ENCODE data around the gene KIAA0513. TPM values are rescaled to one million over a fixed set of nuclear protein-coding genes. Genes with fewer than 3 reads are reported as not detected.
"Not testable (repeated sequence)": the region's sequence is repeated elsewhere in the genome, so short reads cannot be mapped to it uniquely, and the experiment has no call there.

The KIAA0513 gene
- total RNA-seq, 1 experiment from 2014 or later = 4.4 TPM

- DNase-seq = no peak
- Histone ChIP-seq H3K9me3 (no peaks in the 10 kb centered on the region), H3K36me3 (no peaks in the 10 kb centered on the region), H3K4me3 (no peak overlapping the region), H3K27me3 (no peaks in the 10 kb centered on the region)
These were observed 10.0 kb upstream of the KIAA0513 start for GRCh38 chr16:85017633-85018032.

DNA sequence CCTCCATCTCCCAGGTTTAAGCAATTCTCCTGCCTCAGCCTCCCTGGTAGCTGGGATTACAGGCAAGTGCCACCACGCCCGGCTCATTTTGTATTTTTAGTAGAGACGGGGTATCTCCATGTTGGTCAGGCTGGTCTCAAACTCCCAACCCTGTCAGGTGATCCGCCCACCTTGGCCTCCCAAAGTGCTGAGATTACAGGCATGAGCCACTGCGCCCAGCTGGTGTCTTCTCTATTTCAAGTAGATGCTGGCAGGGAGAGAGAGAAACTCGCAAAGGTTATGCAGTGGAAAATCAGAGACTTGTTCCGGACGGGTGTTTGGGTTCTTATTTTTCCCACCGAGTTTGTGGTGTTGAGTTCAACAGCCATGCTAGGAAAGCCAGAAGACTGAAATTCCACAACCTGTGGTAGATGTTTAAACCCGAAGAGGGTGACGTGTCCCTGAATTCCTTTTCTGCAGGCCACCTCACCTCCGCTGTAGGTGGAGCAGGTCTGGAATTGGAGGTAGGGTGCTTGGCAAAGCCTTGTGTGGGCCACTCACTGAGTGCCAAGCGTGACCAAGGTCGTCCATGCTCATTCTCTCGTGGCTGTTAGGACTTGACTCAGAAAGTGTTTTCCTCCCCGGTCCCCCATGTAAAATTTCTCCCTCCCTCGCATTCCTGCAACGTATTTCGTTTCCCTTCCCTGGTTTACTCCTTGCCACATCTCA, 8.9 kb upstream of the KIAA0513 start:
- Histone ChIP-seq H3K27me3 (no peaks in the 10 kb centered on the region), H3K9me3 (no peaks in the 10 kb centered on the region), H3K36me3 (no peaks in the 10 kb centered on the region), H3K4me3 (no peak overlapping the region)
- no peak for DNase-seq

DNA sequence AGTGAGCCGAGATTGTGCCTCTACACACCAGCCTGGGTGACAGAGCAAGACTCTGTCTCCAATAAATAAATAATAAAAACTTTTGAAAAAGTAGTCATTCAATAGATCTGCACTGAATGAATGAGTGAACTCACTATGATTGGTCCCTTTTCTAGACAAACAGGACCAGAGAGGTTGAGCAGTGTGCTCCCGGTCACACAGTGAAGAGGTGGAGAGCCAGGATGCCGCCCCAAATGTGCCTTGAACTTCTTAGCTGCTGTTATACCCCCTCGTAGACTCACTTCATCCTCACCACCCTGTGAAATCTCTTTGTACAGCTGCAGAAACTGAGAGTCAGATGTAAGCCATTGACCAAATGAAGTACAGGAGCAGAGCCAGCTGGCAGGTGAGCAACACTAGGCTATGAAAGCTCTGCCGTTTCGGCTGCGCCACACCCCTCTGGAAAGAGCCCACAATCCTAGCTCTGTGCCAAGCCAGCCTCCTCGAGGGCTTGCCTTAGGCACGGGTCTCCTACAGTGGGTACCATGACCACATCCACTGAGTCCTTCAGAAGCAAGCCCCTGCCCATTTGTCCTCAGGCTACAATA, 7.8 kb upstream of the KIAA0513 start:
- Histone ChIP-seq H3K36me3 (no peaks in the 10 kb centered on the region), H3K27me3 (no peaks in the 10 kb centered on the region), H3K4me3 (no peak overlapping the region), H3K9me3 (no peaks in the 10 kb centered on the region)
- peak; percentile 23 for DNase-seq

GRCh38 chr16:85025781-85026653, 1.6 kb upstream of the KIAA0513 start:
- no peaks in the 10 kb centered on the region for H3K9me3 ChIP-seq
- no peaks in the 10 kb centered on the region for H3K36me3 ChIP-seq
- H3K27me3 ChIP-seq = no peaks in the 10 kb centered on the region
- DNase-seq = no peak
- H3K4me3 ChIP-seq = no peak overlapping the region

- DNase-seq = no peak
- no peaks in the 10 kb centered on the region for H3K27me3 ChIP-seq
- H3K36me3 ChIP-seq = no peaks in the 10 kb centered on the region
- H3K4me3 ChIP-seq = peak overlapping the region; percentile 68
- H3K9me3 ChIP-seq = no peaks in the 10 kb centered on the region
These were observed 892 bp upstream of the KIAA0513 start for GRCh38 chr16:85026703-85027102.

GRCh38 chr16:85027958-85028684, 526 bp downstream of the KIAA0513 start:
- Histone ChIP-seq H3K27me3 (no peaks in the 10 kb centered on the region), H3K36me3 (no peaks in the 10 kb centered on the region), H3K4me3 (peak overlapping the region; percentile 68), H3K9me3 (no peaks in the 10 kb centered on the region)
- DNase-seq = peak; percentile 1

DNA sequence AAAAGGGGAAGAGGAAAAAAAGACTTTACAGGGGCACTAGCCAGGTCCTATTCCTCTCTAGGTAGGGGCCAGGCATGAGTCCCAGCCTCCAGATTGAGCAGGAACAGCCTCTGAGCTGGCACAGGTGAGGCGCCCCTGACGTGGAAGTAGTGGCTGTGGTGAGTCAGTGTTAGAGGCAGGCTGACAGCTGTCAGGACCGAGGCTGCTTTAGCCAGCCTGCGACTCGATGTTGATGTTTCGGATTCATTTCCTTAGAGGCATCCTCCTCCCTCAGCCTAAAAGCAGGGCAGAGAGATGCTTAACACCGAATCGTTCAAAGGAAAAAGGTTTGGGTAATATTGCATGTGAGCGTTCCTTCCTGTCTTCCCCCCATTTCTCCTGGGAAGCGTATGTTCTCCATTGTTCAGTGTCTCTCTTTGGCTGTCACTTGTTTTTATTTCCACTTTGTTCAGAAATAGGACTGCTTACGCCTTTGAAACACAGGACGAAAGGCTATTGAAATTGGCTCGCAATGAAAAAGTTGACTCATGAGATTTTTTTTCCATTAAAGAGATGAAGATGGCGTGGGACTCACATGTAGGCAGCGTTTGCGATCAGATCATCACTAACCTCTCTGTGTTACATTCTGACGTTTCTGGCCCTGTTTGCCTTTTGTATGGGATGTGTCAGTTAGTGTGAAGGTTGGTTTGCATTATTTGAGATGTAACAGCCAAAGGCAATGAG, 1.3 kb downstream of the KIAA0513 start:
- no peaks in the 10 kb centered on the region for H3K9me3 ChIP-seq
- no peaks in the 10 kb centered on the region for H3K27me3 ChIP-seq
- no peak overlapping the region for H3K4me3 ChIP-seq
- no peaks in the 10 kb centered on the region for H3K36me3 ChIP-seq
- DNase-seq = peak; percentile 21

DNA sequence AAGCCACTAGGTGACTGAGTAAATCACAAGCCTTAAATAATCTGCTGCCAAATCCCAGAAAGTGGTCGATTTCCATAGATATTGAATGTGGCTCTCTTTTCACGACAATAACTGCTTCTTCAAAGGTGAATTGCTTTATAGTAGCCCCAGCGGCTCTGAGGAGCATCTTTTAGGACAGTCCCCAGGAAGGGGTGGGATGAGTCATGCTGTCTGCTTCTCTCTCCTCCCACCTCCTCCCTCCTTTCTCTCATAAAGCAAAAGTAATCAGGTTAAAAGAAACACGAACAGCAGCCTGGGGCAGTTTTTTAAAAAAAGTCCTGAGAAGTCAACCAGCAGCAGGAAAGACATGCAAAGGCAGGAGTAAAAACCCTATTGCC, 1.8 kb downstream of the KIAA0513 start:
- Histone ChIP-seq H3K9me3 (no peaks in the 10 kb centered on the region), H3K36me3 (no peaks in the 10 kb centered on the region), H3K27me3 (no peaks in the 10 kb centered on the region), H3K4me3 (no peak overlapping the region)
- DNase-seq = no peak

GRCh38 chr16:85029981-85030401, 2.4 kb downstream of the KIAA0513 start:
- no peaks in the 10 kb centered on the region for H3K36me3 ChIP-seq
- no peaks in the 10 kb centered on the region for H3K9me3 ChIP-seq
- H3K27me3 ChIP-seq = no peaks in the 10 kb centered on the region
- DNase-seq = no peak
- no peak overlapping the region for H3K4me3 ChIP-seq

- Histone ChIP-seq H3K4me3 (no peak overlapping the region), H3K27me3 (no peaks in the 10 kb centered on the region), H3K9me3 (no peaks in the 10 kb centered on the region), H3K36me3 (no peaks in the 10 kb centered on the region)
- no peak for DNase-seq
These were observed 3.9 kb downstream of the KIAA0513 start for GRCh38 chr16:85031451-85031850.

DNA sequence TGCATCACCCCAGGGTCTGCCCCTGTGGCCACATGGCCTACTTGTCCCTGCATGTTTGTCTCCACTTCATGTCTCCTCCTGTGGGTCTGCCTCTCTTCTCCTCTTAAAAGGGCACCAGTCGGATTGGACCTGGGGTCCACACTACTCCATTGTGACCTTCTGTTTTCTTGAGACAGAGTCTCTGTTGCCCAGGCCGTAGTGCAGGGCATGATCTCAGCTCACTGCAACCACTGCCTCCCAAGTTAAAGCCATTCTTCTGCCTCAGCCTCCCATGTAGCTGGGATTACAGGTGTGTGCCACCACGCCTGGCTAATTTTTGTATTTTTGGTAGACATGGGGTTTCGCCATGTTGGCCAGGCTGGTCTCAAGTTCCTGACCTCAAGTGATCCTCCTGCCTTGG, 4.6 kb downstream of the KIAA0513 start:
- not testable (repeated sequence) for H3K4me3 ChIP-seq, H3K36me3 ChIP-seq, H3K9me3 ChIP-seq, DNase-seq, H3K27me3 ChIP-seq

- Histone ChIP-seq H3K27me3 (no peaks in the 10 kb centered on the region), H3K4me3 (no peak overlapping the region), H3K36me3 (no peaks in the 10 kb centered on the region), H3K9me3 (no peaks in the 10 kb centered on the region)
- DNase-seq = no peak
These were observed 5.6 kb downstream of the KIAA0513 start for GRCh38 chr16:85033171-85033570.

- no peak overlapping the region for H3K4me3 ChIP-seq
- no peaks in the 10 kb centered on the region for H3K9me3 ChIP-seq
- H3K36me3 ChIP-seq = no peaks in the 10 kb centered on the region
- no peaks in the 10 kb centered on the region for H3K27me3 ChIP-seq
- DNase-seq = no peak
These were observed 7.2 kb downstream of the KIAA0513 start for GRCh38 chr16:85034591-85035433.

GRCh38 chr16:85036236-85037049, 8.8 kb downstream of the KIAA0513 start:
- no peak for DNase-seq
- Histone ChIP-seq H3K27me3 (no peaks in the 10 kb centered on the region), H3K4me3 (no peak overlapping the region), H3K36me3 (no peaks in the 10 kb centered on the region), H3K9me3 (no peaks in the 10 kb centered on the region)

- Histone ChIP-seq H3K27me3 (no peaks in the 10 kb centered on the region), H3K36me3 (no peaks in the 10 kb centered on the region), H3K9me3 (no peaks in the 10 kb centered on the region), H3K4me3 (no peak overlapping the region)
- DNase-seq = peak; percentile 22
These were observed 9.4 kb downstream of the KIAA0513 start for GRCh38 chr16:85037050-85037410.
